Neuronal stem cell (in vitro differentiated cells): ENCODE results near the gene MRPS24.
A peak's percentile ranks its signal among the peaks of the same experiment; 100 is the strongest.

Experiments used
- DNase-seq: peaks from one replicate; pipeline ENCODE4 v3.0.0-alpha.2; 2013; ENCODE audit warnings: low spot score
- H2AFZ ChIP-seq: one replicate; pipeline ENCODE4 v1.6.1; 2013; ENCODE audit warnings: mild to moderate bottlenecking, low read length, inconsistent platforms
- H2AK5ac ChIP-seq: 2 replicates; pipeline ENCODE4 v1.6.1; 2013; ENCODE audit warnings: low read depth, mild to moderate bottlenecking, inconsistent platforms, low read length, moderate library complexity, mixed read lengths
- H2BK120ac ChIP-seq: 2 replicates; pipeline ENCODE4 v1.6.1; 2013; ENCODE audit warnings: low read depth, mild to moderate bottlenecking, inconsistent platforms, low read length, moderate library complexity, mixed read lengths
- H2BK12ac ChIP-seq: one replicate; pipeline ENCODE4 v1.6.1; 2013; ENCODE audit warnings: low read length, inconsistent platforms
- H2BK15ac ChIP-seq: 2 replicates; pipeline ENCODE4 v1.6.1; 2013; ENCODE audit warnings: mild to moderate bottlenecking, low read length, inconsistent platforms, mixed read lengths
- H2BK5ac ChIP-seq: one replicate; pipeline ENCODE4 v1.6.1; 2013; ENCODE audit warnings: inconsistent platforms, mild to moderate bottlenecking, low read length, moderate library complexity
- H3K14ac ChIP-seq: one replicate; pipeline ENCODE4 v1.6.1; 2013; ENCODE audit warnings: low read length, inconsistent platforms
- H3K18ac ChIP-seq: 2 replicates; pipeline ENCODE4 v1.6.1; 2013; ENCODE audit warnings: low read length, inconsistent platforms
- H3K23ac ChIP-seq: 2 replicates; pipeline ENCODE4 v1.6.1; 2013; ENCODE audit warnings: low read depth, mild to moderate bottlenecking, mixed read lengths, low read length, inconsistent platforms; ENCODE audit not compliant: poor library complexity
- H3K27ac ChIP-seq: replicated peaks from 3 replicates; pipeline ENCODE4 v1.5.1; 2013; ENCODE audit warnings: low read length, inconsistent platforms
- H3K27me3 ChIP-seq, 3 experiments: 2 replicates each; pipeline ENCODE4 v1.6.1; 2013; ENCODE audit warnings: low read length in 3 of 3, mild to moderate bottlenecking in 2 of 3, inconsistent platforms in 1 of 3, low read depth in 1 of 3, mixed read lengths in 1 of 3, moderate library complexity in 1 of 3; ENCODE audit not compliant: control insufficient read depth in 3 of 3, insufficient read depth in 3 of 3
- H3K36me3 ChIP-seq, 2 donors: replicated peaks in 1 of 2; 2 replicates each; pipeline ENCODE4 v1.6.1; 2013; ENCODE audit warnings: low read length in 2 of 2; ENCODE audit not compliant: control insufficient read depth in 2 of 2, insufficient read depth in 2 of 2
- H3K4ac ChIP-seq: 2 replicates; pipeline ENCODE4 v1.6.1; 2013; ENCODE audit warnings: inconsistent platforms, mild to moderate bottlenecking, low read length, moderate library complexity
- H3K4me1 ChIP-seq, 2 donors: 1 replicate in 1 of 2; 2 replicates in 1 of 2; pipeline ENCODE4 v1.6.1; 2013; ENCODE audit warnings: low read length in 2 of 2, low read depth in 1 of 2; ENCODE audit not compliant: control insufficient read depth in 2 of 2, insufficient read depth in 1 of 2
- H3K4me2 ChIP-seq: one replicate; pipeline ENCODE4 v1.6.1; 2013; ENCODE audit warnings: mild to moderate bottlenecking, low read length, inconsistent platforms; ENCODE audit not compliant: insufficient read depth, poor library complexity, severe bottlenecking
- H3K4me3 ChIP-seq, 2 donors: 2 replicates each; pipeline ENCODE4 v1.5.1; 2013; ENCODE audit warnings: low read length in 2 of 2, mild to moderate bottlenecking in 2 of 2, inconsistent platforms in 1 of 2, moderate library complexity in 1 of 2
- H3K79me1 ChIP-seq: one replicate; pipeline ENCODE4 v1.6.1; 2013; ENCODE audit warnings: low read depth, mild to moderate bottlenecking, inconsistent platforms, low read length, moderate library complexity
- H3K9ac ChIP-seq: one replicate; pipeline ENCODE4 v1.6.1; 2013; ENCODE audit warnings: mild to moderate bottlenecking, low read depth, low read length, inconsistent platforms; ENCODE audit not compliant: poor library complexity
- H3K9me3 ChIP-seq, 2 donors: replicated peaks in 1 of 2; 2 replicates each; pipeline versions ENCODE3 to v1.6.1; 2013; ENCODE audit warnings: low read length in 2 of 2, mild to moderate bottlenecking in 2 of 2, inconsistent platforms in 1 of 2, low read depth in 1 of 2, mixed read lengths in 1 of 2, moderate library complexity in 1 of 2; ENCODE audit not compliant: control insufficient read depth in 2 of 2, insufficient read depth in 1 of 2
- H4K8ac ChIP-seq: one replicate; pipeline ENCODE4 v1.6.1; 2013; ENCODE audit warnings: low read depth, mild to moderate bottlenecking, inconsistent platforms, low read length, moderate library complexity
- H4K91ac ChIP-seq: one replicate; pipeline ENCODE4 v1.6.1; 2013; ENCODE audit warnings: low read length, low read depth, mild to moderate bottlenecking, inconsistent platforms; ENCODE audit not compliant: poor library complexity
- WGBS, 2 donors: extraction: QIAGEN DNeasy Blood & Tissue Kit; methylation state at CpG; one replicate each; pipeline ENCODE4 v1.1.7; 2013; ENCODE audit warnings: missing lambda C conversion rate in 2 of 2, mixed read lengths in 1 of 2; ENCODE audit not compliant: insufficient read length in 2 of 2, insufficient replicate concordance in 1 of 2; ENCODE audit errors: extremely low coverage in 2 of 2; 5-methylcytosine and 5-hydroxymethylcytosine counted together

Gene MRPS24

GRCh38 chr7:43870316-43870715 lies 999 bp upstream of the MRPS24 start:
- H3K14ac ChIP-seq, result no peak overlapping the region
- peaks cover 3 to 7% of the 10 kb centered on the region in 2 donors for H3K4me1 ChIP-seq
- no peak overlapping the region for H3K4me3 ChIP-seq

GRCh38 chr7:43869867-43870240 lies 537 bp upstream of the MRPS24 start:
- Histone ChIP-seq H2BK120ac (no peak overlapping the region), H2BK15ac (no peak overlapping the region), H3K27ac (peak overlapping the region; percentile 70), H2AK5ac (no peak overlapping the region), H2BK5ac (no peak overlapping the region), H2BK12ac (no peak overlapping the region), H3K9ac (peak overlapping the region; percentile 87), H2AFZ (peak overlapping the region; percentile 97), H3K27me3 (no peaks in the 10 kb centered on the region), H3K4me1 (peaks cover 3 to 7% of the 10 kb centered on the region in 2 donors), H3K36me3 (peaks cover 10 to 25% of the 10 kb centered on the region in 2 donors), H3K23ac (no peak overlapping the region), H3K4me3 (peak overlapping the region; percentile 71 to 94), H3K9me3 (peaks cover 7 to 12% of the 10 kb centered on the region in 2 donors), H3K79me1 (no peaks in the 10 kb centered on the region), H3K14ac (no peak overlapping the region), H4K8ac (no peak overlapping the region), H3K4ac (no peak overlapping the region), H4K91ac (no peak overlapping the region), H3K18ac (peak overlapping the region; percentile 91), H3K4me2 (peak overlapping the region; percentile 77)
- no peak for DNase-seq
- no CpG with 5 or more reads among the region's 13 CpGs for WGBS, 2 donors

More at GRCh38 chr7:43870316-43870715, 999 bp upstream of the MRPS24 start:
- Histone ChIP-seq H2BK15ac (no peak overlapping the region), H4K8ac (no peak overlapping the region), H4K91ac (no peak overlapping the region), H2AFZ (no peak overlapping the region), H3K27ac (no peak overlapping the region), H3K4ac (no peak overlapping the region), H3K79me1 (no peaks in the 10 kb centered on the region), H3K9ac (no peak overlapping the region), H3K23ac (no peak overlapping the region), H2BK5ac (no peak overlapping the region), H3K18ac (no peak overlapping the region), H3K4me2 (no peak overlapping the region), H3K36me3 (peaks cover 9 to 24% of the 10 kb centered on the region in 2 donors), H3K9me3 (peaks cover 6 to 12% of the 10 kb centered on the region in 2 donors), H2BK120ac (no peak overlapping the region), H2BK12ac (no peak overlapping the region), H3K27me3 (no peaks in the 10 kb centered on the region), H2AK5ac (no peak overlapping the region)
- no peak for DNase-seq
- WGBS, 2 donors, result no CpG with 5 or more reads among the region's 4 CpGs

GRCh38 chr7:43868681-43869005 lies 674 bp downstream of the MRPS24 start:
- H3K4me1 ChIP-seq, result peaks cover 3 to 7% of the 10 kb centered on the region in 2 donors
- no peaks in the 10 kb centered on the region for H3K27me3 ChIP-seq
- peak overlapping the region; percentile 88 for H3K9ac ChIP-seq
- no peak overlapping the region for H3K4ac ChIP-seq
- peak overlapping the region; percentile 59 for H3K4me2 ChIP-seq
- H2AFZ ChIP-seq, result peak overlapping the region; percentile 97
- H2BK120ac ChIP-seq, result no peak overlapping the region
- peak overlapping the region; percentile 31 for H2BK5ac ChIP-seq
- no CpG with 5 or more reads among the region's 6 CpGs for WGBS, 2 donors
- H3K27ac ChIP-seq, result no peak overlapping the region
- no peaks in the 10 kb centered on the region for H3K79me1 ChIP-seq
- peaks cover 10 to 25% of the 10 kb centered on the region in 2 donors for H3K36me3 ChIP-seq
- H3K9me3 ChIP-seq, result peaks cover 6 to 12% of the 10 kb centered on the region in 2 donors
- H3K23ac ChIP-seq, result peak overlapping the region; percentile 17
- no peak for DNase-seq
- H4K8ac ChIP-seq, result no peak overlapping the region
- peak overlapping the region; percentile 16 for H2AK5ac ChIP-seq
- H3K18ac ChIP-seq, result peak overlapping the region; percentile 74
- no peak overlapping the region for H2BK15ac ChIP-seq
- H2BK12ac ChIP-seq, result no peak overlapping the region
- peak overlapping the region; percentile 86 for H3K14ac ChIP-seq
- peak overlapping the region; percentile 91 to 94 for H3K4me3 ChIP-seq
- H4K91ac ChIP-seq, result no peak overlapping the region

DNA sequence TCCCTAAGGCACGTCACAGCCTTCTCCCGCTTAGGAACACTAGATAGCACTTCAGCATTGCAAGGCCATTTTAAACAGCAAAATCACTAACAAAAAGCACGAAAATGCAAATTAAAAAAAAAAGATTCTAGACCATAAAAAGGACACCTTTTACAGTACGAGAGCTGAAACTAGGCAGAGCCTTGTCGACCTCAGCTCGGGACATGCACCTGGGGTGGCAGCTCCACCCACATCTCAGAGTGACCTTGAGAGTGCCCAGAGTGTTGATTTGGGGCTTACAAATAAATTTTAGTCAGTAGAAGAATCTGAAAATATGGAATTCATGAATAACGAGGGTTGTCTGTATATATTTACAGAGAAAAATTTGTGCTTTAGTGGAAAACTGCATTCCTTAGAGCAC lies 1.1 kb downstream of the MRPS24 start:
- Histone ChIP-seq H2AK5ac (no peak overlapping the region), H2BK5ac (no peak overlapping the region), H3K18ac (no peak overlapping the region), H3K27ac (no peak overlapping the region), H3K27me3 (no peaks in the 10 kb centered on the region), H2BK12ac (no peak overlapping the region), H3K9ac (no peak overlapping the region), H3K14ac (no peak overlapping the region), H3K79me1 (no peaks in the 10 kb centered on the region), H2BK15ac (no peak overlapping the region), H2AFZ (no peak overlapping the region), H3K4me2 (no peak overlapping the region), H3K4me1 (peaks cover 3 to 7% of the 10 kb centered on the region in 2 donors), H4K91ac (no peak overlapping the region), H3K4me3 (peak overlapping the region in 1 of 2 donors; percentile 94), H3K36me3 (peaks cover 10 to 25% of the 10 kb centered on the region in 2 donors), H3K4ac (no peak overlapping the region), H4K8ac (no peak overlapping the region), H3K9me3 (peaks cover 6 to 12% of the 10 kb centered on the region in 2 donors), H2BK120ac (no peak overlapping the region), H3K23ac (no peak overlapping the region)
- WGBS, 2 donors, result no CpG with 5 or more reads among the region's 7 CpGs
- DNase-seq, result no peak
